Testis (tissue), 2 donors: ENCODE data around the gene PHF12.

Source experiments
- POLR2A ChIP-seq: fragments of 450-650 bp; IDR thresholded peaks from one replicate; pipeline ENCODE4 v1.6.1; 2017; ENCODE audit warnings: antibody characterized with exemption, mild to moderate bottlenecking, moderate library complexity
- TF ChIP-seq, protein P1 (sequence below), 3 experiments: fragments of 450-650 bp in 2 of 3; fragments of 200-600 bp in 1 of 3; sonication (generic) in 1 of 3; IDR thresholded peaks; one replicate each; pipeline ENCODE4 v1.5.1; 2016 to 2019; ENCODE audit warnings: antibody characterized with exemption in 3 of 3, mild to moderate bottlenecking in 2 of 3, moderate library complexity in 1 of 3

DNA sequence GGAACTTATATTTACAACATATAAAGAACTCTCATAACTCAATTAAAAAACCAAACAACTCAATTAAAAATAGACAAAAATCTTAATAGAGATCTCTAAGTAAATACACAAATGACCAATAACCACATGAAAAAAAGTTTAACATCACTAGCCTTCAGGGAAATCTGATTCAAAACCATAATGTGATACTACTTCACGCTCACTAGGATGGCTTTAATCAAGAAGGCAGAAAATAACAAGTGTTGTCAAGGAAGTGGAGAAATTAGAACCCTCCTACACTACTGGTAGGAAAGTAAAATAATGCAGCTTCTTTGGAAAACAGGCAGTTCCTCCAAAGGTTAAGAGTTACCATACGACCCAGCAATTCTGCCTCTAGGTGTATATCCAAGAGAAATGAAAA is 8.4 kb downstream of the PHF12 start:
- no peak for TF ChIP-seq POLR2A
- TF ChIP-seq, protein P1, sequence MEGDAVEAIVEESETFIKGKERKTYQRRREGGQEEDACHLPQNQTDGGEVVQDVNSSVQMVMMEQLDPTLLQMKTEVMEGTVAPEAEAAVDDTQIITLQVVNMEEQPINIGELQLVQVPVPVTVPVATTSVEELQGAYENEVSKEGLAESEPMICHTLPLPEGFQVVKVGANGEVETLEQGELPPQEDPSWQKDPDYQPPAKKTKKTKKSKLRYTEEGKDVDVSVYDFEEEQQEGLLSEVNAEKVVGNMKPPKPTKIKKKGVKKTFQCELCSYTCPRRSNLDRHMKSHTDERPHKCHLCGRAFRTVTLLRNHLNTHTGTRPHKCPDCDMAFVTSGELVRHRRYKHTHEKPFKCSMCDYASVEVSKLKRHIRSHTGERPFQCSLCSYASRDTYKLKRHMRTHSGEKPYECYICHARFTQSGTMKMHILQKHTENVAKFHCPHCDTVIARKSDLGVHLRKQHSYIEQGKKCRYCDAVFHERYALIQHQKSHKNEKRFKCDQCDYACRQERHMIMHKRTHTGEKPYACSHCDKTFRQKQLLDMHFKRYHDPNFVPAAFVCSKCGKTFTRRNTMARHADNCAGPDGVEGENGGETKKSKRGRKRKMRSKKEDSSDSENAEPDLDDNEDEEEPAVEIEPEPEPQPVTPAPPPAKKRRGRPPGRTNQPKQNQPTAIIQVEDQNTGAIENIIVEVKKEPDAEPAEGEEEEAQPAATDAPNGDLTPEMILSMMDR (IDR thresholded peaks at IDR 0.05), result no peak
